CD14-positive monocyte (primary cell): ENCODE measurements around the gene BDKRB2. TPM values are rescaled to one million over a fixed set of nuclear protein-coding genes. Genes with fewer than 3 reads are reported as not detected.
A peak's percentile ranks its signal among the peaks of the same experiment; 100 is the strongest.

ENCODE experiments used
- DNase-seq, 3 donors: peaks; one replicate each; pipeline ENCODE4 v3.0.0-alpha.2; 2011 to 2022
- H2AFZ ChIP-seq: 2 replicates; pipeline ENCODE4 v1.6.0; 2012; ENCODE audit warnings: mild to moderate bottlenecking, low read depth, low read length, inconsistent platforms; ENCODE audit not compliant: insufficient read depth, poor library complexity, severe bottlenecking
- H3K27ac ChIP-seq, 2 donors: 1 replicate in 1 of 2; 2 replicates in 1 of 2; pipeline ENCODE4 v1.5.1; 2012 to 2013; ENCODE audit warnings: low read length in 2 of 2, control low read depth in 1 of 2, inconsistent platforms in 1 of 2, low read depth in 1 of 2, mild to moderate bottlenecking in 1 of 2
- H3K27me3 ChIP-seq, 2 donors: one replicate each; pipeline versions ENCODE4 v1.6.0 to v1.6.1; 2011 to 2013; ENCODE audit warnings: low read length in 2 of 2; ENCODE audit not compliant: control insufficient read depth in 2 of 2, insufficient read depth in 2 of 2
- H3K36me3 ChIP-seq, 2 donors: replicated peaks in 1 of 2; 1 replicate in 1 of 2; 2 replicates in 1 of 2; pipeline versions ENCODE4 v1.5.1 to v1.6.1; 2012 to 2013; ENCODE audit warnings: low read length in 2 of 2, control low read depth in 1 of 2, inconsistent platforms in 1 of 2, mild to moderate bottlenecking in 1 of 2; ENCODE audit not compliant: insufficient read depth in 2 of 2, control insufficient read depth in 1 of 2
- H3K4me1 ChIP-seq, 2 donors: 1 replicate in 1 of 2; 2 replicates in 1 of 2; pipeline versions ENCODE4 v1.5.1 to v1.6.1; 2012 to 2013; ENCODE audit warnings: low read length in 2 of 2, control low read depth in 1 of 2, inconsistent platforms in 1 of 2, mild to moderate bottlenecking in 1 of 2, moderate library complexity in 1 of 2; ENCODE audit not compliant: insufficient read depth in 2 of 2, control insufficient read depth in 1 of 2
- H3K4me2 ChIP-seq: replicated peaks from 2 replicates; pipeline ENCODE3; 2012; ENCODE audit warnings: low read length, moderate library complexity, mild to moderate bottlenecking; ENCODE audit not compliant: poor library complexity, severe bottlenecking; ENCODE audit errors: extremely low read depth
- H3K4me3 ChIP-seq, 3 experiments: fragments of 200-600 bp in 1 of 3; sonication (generic) in 1 of 3; replicated peaks in 1 of 3; 1 replicate in 2 of 3; 2 replicates in 1 of 3; pipeline ENCODE4 v1.5.1; 2011 to 2013; ENCODE audit warnings: low read length in 3 of 3, mild to moderate bottlenecking in 3 of 3, control low read depth in 2 of 3, low read depth in 2 of 3, inconsistent platforms in 1 of 3, moderate library complexity in 1 of 3
- H3K79me2 ChIP-seq: 2 replicates; pipeline ENCODE4 v1.6.0; 2012; ENCODE audit warnings: mild to moderate bottlenecking, control low read depth, inconsistent platforms, low read length, moderate library complexity; ENCODE audit not compliant: insufficient read depth
- H3K9ac ChIP-seq: 2 replicates; pipeline ENCODE4 v1.6.0; 2017; ENCODE audit warnings: low read length, mild to moderate bottlenecking; ENCODE audit not compliant: insufficient read depth, poor library complexity, severe bottlenecking
- H3K9me3 ChIP-seq, 2 donors: replicated peaks in 1 of 2; 1 replicate in 1 of 2; 2 replicates in 1 of 2; pipeline versions ENCODE4 v1.5.1 to v1.6.1; 2012 to 2013; ENCODE audit warnings: low read length in 2 of 2, control low read depth in 1 of 2; ENCODE audit not compliant: control insufficient read depth in 1 of 2, insufficient read depth in 1 of 2
- H4K20me1 ChIP-seq: 2 replicates; pipeline ENCODE4 v1.6.0; 2012; ENCODE audit warnings: mild to moderate bottlenecking, low read length, control low read depth, moderate library complexity; ENCODE audit not compliant: insufficient read depth
- H3K27ac Mint-ChIP-seq, 7 donors: one replicate each; pipeline ENCODE4 v1.8.0; 2020; ENCODE audit warnings: mild to moderate bottlenecking in 7 of 7, mixed read lengths in 7 of 7, moderate library complexity in 6 of 7, inconsistent platforms in 2 of 7
- H3K27me3 Mint-ChIP-seq, 3 donors: one replicate each; pipeline ENCODE4 v1.8.0; 2021 to 2022; ENCODE audit warnings: low read depth in 3 of 3, mild to moderate bottlenecking in 3 of 3, mixed read lengths in 3 of 3, moderate library complexity in 3 of 3, inconsistent platforms in 1 of 3
- H3K36me3 Mint-ChIP-seq, 2 donors: one replicate each; pipeline ENCODE4 v1.8.0; 2020; ENCODE audit warnings: mixed read lengths in 2 of 2, inconsistent platforms in 1 of 2, mild to moderate bottlenecking in 1 of 2
- H3K4me1 Mint-ChIP-seq: one replicate; pipeline ENCODE4 v1.8.0; 2020; ENCODE audit warnings: mild to moderate bottlenecking, mixed read lengths
- H3K4me3 Mint-ChIP-seq, 2 donors: one replicate each; pipeline ENCODE4 v1.8.0; 2020; ENCODE audit warnings: mild to moderate bottlenecking in 2 of 2, mixed read lengths in 2 of 2, moderate library complexity in 1 of 2
- H3K9me3 Mint-ChIP-seq, 7 donors: one replicate each; pipeline ENCODE4 v1.8.0; 2020 to 2022; ENCODE audit warnings: mixed read lengths in 7 of 7, mild to moderate bottlenecking in 6 of 7, moderate library complexity in 6 of 7, inconsistent platforms in 2 of 7
- WGBS: methylation state at CpG from one replicate; pipeline ENCODE4 v1.1.5; 2013; ENCODE audit warnings: missing lambda C conversion rate; ENCODE audit not compliant: insufficient coverage; 5-methylcytosine and 5-hydroxymethylcytosine counted together
- intact Hi-C, 2 donors: fragments of 100-400 bp; cut with micrococcal nuclease; formaldehyde crosslinking; loops; one replicate each; pipeline versions ENCODE4 v1.15.0 to v1.15.1; 2023
- polyA plus RNA-seq, 3 donors: library from polyadenylated mRNA; depleted of rRNA in 1 of 3; unstranded in 2 of 3; stranded (reverse) in 1 of 3; fragments of 300-500 nt in 2 of 3; fragments of >200 nt in 1 of 3; fragmentation: Illumina TruSeq in 2 of 3; gene quantifications; 1 replicate in 2 of 3; 2 replicates in 1 of 3; pipeline ENCODE4 v1.2.3, GENCODE V29; 2012 to 2021
- TF ChIP-seq, protein P1 (sequence below): fragments of 200-600 bp; IDR thresholded peaks from one replicate; pipeline ENCODE4 v1.8.0; 2022; ENCODE audit warnings: antibody characterized with exemption, mild to moderate bottlenecking

Gene BDKRB2
- polyA plus RNA-seq, 3 donors: not detected

DNA sequence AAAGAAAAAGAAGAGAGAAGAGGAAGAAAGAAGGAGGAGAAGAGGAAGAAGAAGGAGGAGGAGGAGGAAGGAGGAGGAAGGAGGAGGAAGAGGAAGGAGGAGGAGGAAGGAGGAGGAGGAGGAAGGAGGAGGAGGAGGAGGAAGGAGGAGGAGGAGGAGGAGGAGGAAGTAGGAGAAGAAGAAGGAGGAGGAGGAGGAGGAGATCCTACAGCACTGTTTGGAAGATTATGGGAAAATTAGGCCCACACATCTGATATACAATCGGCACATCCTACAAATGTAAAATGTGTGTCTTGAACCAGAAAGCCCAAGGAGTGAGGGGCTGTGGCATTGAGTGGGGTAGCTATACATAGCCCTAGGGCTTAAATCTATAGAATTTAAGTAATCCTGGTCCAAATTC is 12.0 kb downstream of the BDKRB2 start:
- Histone ChIP-seq H3K36me3 (no peaks in the 10 kb centered on the region), H3K9ac (no peak overlapping the region), H2AFZ (no peak overlapping the region), H3K9me3 (peaks cover 0 to 7% of the 10 kb centered on the region in 2 donors), H3K27me3 (no peaks in the 10 kb centered on the region), H3K4me1 (no peaks in the 10 kb centered on the region), H3K27ac (no peak overlapping the region), H4K20me1 (no peaks in the 10 kb centered on the region), H3K4me2 (no peak overlapping the region), H3K79me2 (no peaks in the 10 kb centered on the region), H3K4me3 (no peak overlapping the region)
- no peak for DNase-seq
- Mint-ChIP-seq H3K4me1 (peaks cover 1% of the 10 kb centered on the region), H3K36me3 (no peaks in the 10 kb centered on the region), H3K27me3 (peaks cover 0 to 9% (median 5%) of the 10 kb centered on the region in 3 donors), H3K4me3 (no peak overlapping the region), H3K9me3 (peaks cover 0 to 17% (median 10%) of the 10 kb centered on the region in 7 donors), H3K27ac (peak overlapping the region in 1 of 7 donors; percentile 37)
- intact Hi-C loops: no loop called here
- no CpG with 5 or more reads among the region's 1 CpG for WGBS
- TF ChIP-seq, protein P1, sequence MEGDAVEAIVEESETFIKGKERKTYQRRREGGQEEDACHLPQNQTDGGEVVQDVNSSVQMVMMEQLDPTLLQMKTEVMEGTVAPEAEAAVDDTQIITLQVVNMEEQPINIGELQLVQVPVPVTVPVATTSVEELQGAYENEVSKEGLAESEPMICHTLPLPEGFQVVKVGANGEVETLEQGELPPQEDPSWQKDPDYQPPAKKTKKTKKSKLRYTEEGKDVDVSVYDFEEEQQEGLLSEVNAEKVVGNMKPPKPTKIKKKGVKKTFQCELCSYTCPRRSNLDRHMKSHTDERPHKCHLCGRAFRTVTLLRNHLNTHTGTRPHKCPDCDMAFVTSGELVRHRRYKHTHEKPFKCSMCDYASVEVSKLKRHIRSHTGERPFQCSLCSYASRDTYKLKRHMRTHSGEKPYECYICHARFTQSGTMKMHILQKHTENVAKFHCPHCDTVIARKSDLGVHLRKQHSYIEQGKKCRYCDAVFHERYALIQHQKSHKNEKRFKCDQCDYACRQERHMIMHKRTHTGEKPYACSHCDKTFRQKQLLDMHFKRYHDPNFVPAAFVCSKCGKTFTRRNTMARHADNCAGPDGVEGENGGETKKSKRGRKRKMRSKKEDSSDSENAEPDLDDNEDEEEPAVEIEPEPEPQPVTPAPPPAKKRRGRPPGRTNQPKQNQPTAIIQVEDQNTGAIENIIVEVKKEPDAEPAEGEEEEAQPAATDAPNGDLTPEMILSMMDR: no peak

DNA sequence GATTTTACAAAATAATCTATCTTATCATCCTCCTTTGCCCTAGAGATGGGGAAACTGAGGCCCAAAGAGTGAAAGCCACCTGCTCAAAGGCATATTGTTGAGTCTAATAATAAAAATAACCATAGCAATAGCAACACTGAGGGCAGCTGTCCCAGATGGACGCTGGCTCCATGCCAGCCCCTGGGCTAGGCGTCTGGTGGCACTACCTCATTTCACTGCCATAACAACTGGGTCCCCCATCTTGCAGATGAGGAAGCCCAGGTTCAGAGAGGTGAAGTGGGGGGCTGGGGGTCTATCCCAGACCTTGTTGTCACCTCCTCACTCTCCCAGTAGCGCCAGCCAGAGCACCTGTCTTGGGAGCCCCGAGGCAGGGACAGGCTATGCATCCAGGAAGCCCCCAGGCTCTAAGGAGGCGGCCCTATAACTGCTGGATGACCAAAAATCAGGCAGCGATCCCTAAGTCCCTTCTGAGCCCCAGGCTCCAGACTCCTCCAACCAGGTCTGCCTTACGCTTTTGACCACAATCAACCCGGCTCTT is 12.8 kb downstream of the BDKRB2 start:
- H3K4me1 Mint-ChIP-seq: peaks cover 1% of the 10 kb centered on the region
- H3K27me3 Mint-ChIP-seq: peaks cover 0 to 9% (median 5%) of the 10 kb centered on the region in 3 donors
- no peaks in the 10 kb centered on the region for H3K79me2 ChIP-seq
- peaks cover 0 to 11% (median 3%) of the 10 kb centered on the region in 7 donors for H3K9me3 Mint-ChIP-seq
- H3K9ac ChIP-seq: no peak overlapping the region
- no peaks in the 10 kb centered on the region for H3K27me3 ChIP-seq
- intact Hi-C loops: no loop called here
- no peaks in the 10 kb centered on the region for H3K36me3 Mint-ChIP-seq
- no peak overlapping the region for H3K27ac ChIP-seq
- no peak overlapping the region for H3K4me3 ChIP-seq
- 81% methylated on average over 6 of the region's 8 CpGs for WGBS
- H3K27ac Mint-ChIP-seq: no peak overlapping the region
- H3K9me3 ChIP-seq: peaks cover 0 to 2% of the 10 kb centered on the region in 2 donors
- H4K20me1 ChIP-seq: no peaks in the 10 kb centered on the region
- H3K4me3 Mint-ChIP-seq: no peak overlapping the region
- H3K4me1 ChIP-seq: no peaks in the 10 kb centered on the region
- TF ChIP-seq, protein P1: no peak
- H3K4me2 ChIP-seq: no peak overlapping the region
- no peaks in the 10 kb centered on the region for H3K36me3 ChIP-seq
- DNase-seq: no peak
- H2AFZ ChIP-seq: no peak overlapping the region
